ENCODE results near the gene XPOT.

The XPOT gene

GRCh38 chr12:64497484-64497883 is 93.3 kb downstream of the XPOT start:
- TF ChIP-seq TEAD4 (IDR thresholded peaks at IDR 0.05) (no peak), EGR1 (IDR thresholded peaks at IDR 0.05) (no peak), CEBPB (IDR thresholded peaks at IDR 0.05) (no peak), USF1 (IDR thresholded peaks at IDR 0.05) (no peak), REST (IDR thresholded peaks at IDR 0.05; ENCODE audit: low read depth) (no peak), EP300 (IDR thresholded peaks at IDR 0.05; ENCODE audit: borderline replicate concordance) (no peak), FOXM1 (IDR thresholded peaks at IDR 0.05; ENCODE audit: borderline replicate concordance, low read depth) (no peak), TCF12 (IDR thresholded peaks at IDR 0.05; ENCODE audit: low read depth) (no peak), MAX (IDR thresholded peaks at IDR 0.05) (no peak), RAD21 (IDR thresholded peaks at IDR 0.05; ENCODE audit: low read depth) (no peak)

DNA sequence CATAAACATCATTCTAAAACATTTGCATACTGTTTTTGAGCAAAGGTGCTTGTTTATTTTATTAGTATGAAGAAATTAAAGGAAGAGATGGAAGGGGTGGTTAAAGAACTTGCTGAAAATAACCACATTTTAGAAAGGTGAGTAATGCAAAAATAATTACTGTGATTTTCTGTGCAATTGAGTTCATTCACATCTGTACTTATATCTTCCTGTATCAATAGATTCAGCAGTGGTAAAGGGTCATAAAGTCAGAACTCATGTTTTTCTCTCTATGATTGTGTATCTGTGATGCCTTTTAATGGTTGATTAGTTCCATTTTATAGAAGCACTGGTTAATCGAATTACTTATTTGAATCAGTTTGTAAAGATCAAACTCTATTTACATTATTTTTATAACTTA is 93.7 kb downstream of the XPOT start:
- TF ChIP-seq CEBPB (IDR thresholded peaks at IDR 0.05) (no peak), MAX (IDR thresholded peaks at IDR 0.05) (no peak), YY1 (IDR thresholded peaks at IDR 0.05; ENCODE audit: low read depth) (no peak)

- TF ChIP-seq USF1 (IDR thresholded peaks at IDR 0.05) (no peak), EGR1 (IDR thresholded peaks at IDR 0.05) (no peak), CREB1 (IDR thresholded peaks at IDR 0.05; ENCODE audit: low read depth) (no peak), CEBPB (IDR thresholded peaks at IDR 0.05) (no peak)
Measured at GRCh38 chr12:64500394-64500793, 96.2 kb downstream of the XPOT start.

All from Ishikawa (cell line).